Mesenchymal stem cell (in vitro differentiated cells and primary cell): ENCODE results near the gene KCNJ15.

Source experiments
- DNase-seq: peaks from one replicate; pipeline ENCODE4 v3.0.0-alpha.2; 2013
- H2AFZ ChIP-seq: one replicate; pipeline ENCODE4 v1.6.1; 2013; ENCODE audit warnings: low read depth, mild to moderate bottlenecking, control low read depth, inconsistent platforms, low read length, moderate library complexity
- H2AK5ac ChIP-seq: 2 replicates; pipeline ENCODE4 v1.6.1; 2013; ENCODE audit warnings: low read length, moderate library complexity, mild to moderate bottlenecking, inconsistent platforms; ENCODE audit not compliant: severe bottlenecking
- H2BK120ac ChIP-seq: one replicate; pipeline ENCODE4 v1.6.1; 2013; ENCODE audit warnings: low read depth, mild to moderate bottlenecking, inconsistent platforms, low read length, moderate library complexity
- H2BK12ac ChIP-seq, 2 experiments: one replicate each; pipeline ENCODE4 v1.6.1; 2013; ENCODE audit warnings: inconsistent platforms in 2 of 2, low read length in 2 of 2, mild to moderate bottlenecking in 2 of 2, moderate library complexity in 2 of 2, control low read depth in 1 of 2
- H2BK15ac ChIP-seq: one replicate; pipeline ENCODE4 v1.6.1; 2013; ENCODE audit warnings: mild to moderate bottlenecking, low read depth, inconsistent platforms; ENCODE audit not compliant: poor library complexity, severe bottlenecking
- H2BK5ac ChIP-seq: 2 replicates; pipeline ENCODE4 v1.6.1; 2013; ENCODE audit warnings: low read depth, mild to moderate bottlenecking, low read length, control low read depth, inconsistent platforms; ENCODE audit not compliant: poor library complexity, severe bottlenecking
- H3K14ac ChIP-seq, 2 experiments: one replicate each; pipeline ENCODE4 v1.6.1; 2013; ENCODE audit warnings: inconsistent platforms in 2 of 2, low read length in 2 of 2, control low read depth in 1 of 2, mild to moderate bottlenecking in 1 of 2, moderate library complexity in 1 of 2
- H3K18ac ChIP-seq, 2 experiments: one replicate each; pipeline ENCODE4 v1.6.1; 2013; ENCODE audit warnings: inconsistent platforms in 2 of 2, low read length in 2 of 2, control low read depth in 1 of 2, low read depth in 1 of 2, mild to moderate bottlenecking in 1 of 2
- H3K23ac ChIP-seq, 2 experiments: one replicate each; pipeline ENCODE4 v1.6.1; 2013; ENCODE audit warnings: inconsistent platforms in 2 of 2, low read length in 2 of 2, mild to moderate bottlenecking in 2 of 2, moderate library complexity in 2 of 2, control low read depth in 1 of 2
- H3K27ac ChIP-seq: 2 replicates; pipeline ENCODE4 v1.5.1; 2013; ENCODE audit warnings: mild to moderate bottlenecking, moderate library complexity, low read length, control low read depth, inconsistent platforms; ENCODE audit not compliant: poor library complexity, severe bottlenecking
- H3K27me3 ChIP-seq, 2 experiments: 2 replicates each; pipeline versions ENCODE4 v1.6.1 to v1.7.0; 2013; ENCODE audit warnings: low read length in 2 of 2, mild to moderate bottlenecking in 2 of 2, moderate library complexity in 2 of 2, control low read depth in 1 of 2, inconsistent platforms in 1 of 2; ENCODE audit not compliant: control insufficient read depth in 1 of 2, insufficient read depth in 1 of 2
- H3K36me3 ChIP-seq, 2 experiments: 2 replicates each; pipeline versions ENCODE4 v1.6.1 to v1.7.0; 2013; ENCODE audit warnings: low read length in 2 of 2, control low read depth in 1 of 2, inconsistent platforms in 1 of 2, low read depth in 1 of 2, mild to moderate bottlenecking in 1 of 2; ENCODE audit not compliant: insufficient read depth in 2 of 2, control insufficient read depth in 1 of 2
- H3K4ac ChIP-seq, 2 experiments: one replicate each; pipeline ENCODE4 v1.6.1; 2013; ENCODE audit warnings: inconsistent platforms in 2 of 2, low read length in 2 of 2, mild to moderate bottlenecking in 2 of 2, moderate library complexity in 2 of 2, control low read depth in 1 of 2, low read depth in 1 of 2
- H3K4me1 ChIP-seq: 2 replicates; pipeline ENCODE4 v1.6.1; 2013; ENCODE audit warnings: low read depth, low read length, control low read depth; ENCODE audit not compliant: control insufficient read depth, insufficient read depth
- H3K4me2 ChIP-seq: 2 replicates; pipeline ENCODE4 v1.6.1; 2013; ENCODE audit warnings: low read length, mild to moderate bottlenecking, inconsistent platforms; ENCODE audit not compliant: poor library complexity, severe bottlenecking
- H3K4me3 ChIP-seq, 2 experiments: 2 replicates each; pipeline versions ENCODE4 v1.5.1 to v1.7.0; 2013; ENCODE audit warnings: low read length in 2 of 2, mild to moderate bottlenecking in 2 of 2, control low read depth in 1 of 2, low read depth in 1 of 2; ENCODE audit not compliant: insufficient read depth in 1 of 2
- H3K79me1 ChIP-seq: replicated peaks from 2 replicates; pipeline ENCODE4 v1.6.1; 2013; ENCODE audit warnings: mild to moderate bottlenecking, control low read depth, low read length, inconsistent platforms; ENCODE audit not compliant: poor library complexity, severe bottlenecking
- H3K9ac ChIP-seq: 2 replicates; pipeline ENCODE4 v1.7.0; 2013; ENCODE audit warnings: mild to moderate bottlenecking, low read length, moderate library complexity
- H3K9me3 ChIP-seq: 2 replicates; pipeline ENCODE4 v1.7.0; 2013; ENCODE audit warnings: mild to moderate bottlenecking, low read length; ENCODE audit not compliant: control insufficient read depth
- H4K8ac ChIP-seq: one replicate; pipeline ENCODE4 v1.6.1; 2013; ENCODE audit warnings: inconsistent platforms, mild to moderate bottlenecking, low read length, moderate library complexity
- H4K91ac ChIP-seq: one replicate; pipeline ENCODE4 v1.6.1; 2013; ENCODE audit warnings: mild to moderate bottlenecking, low read length, inconsistent platforms
- WGBS: methylation state at CpG from one replicate; pipeline ENCODE4 v1.1.7; 2013; ENCODE audit warnings: mixed read lengths; 5-methylcytosine and 5-hydroxymethylcytosine counted together

KCNJ15 gene

GRCh38 chr21:38293765-38294164, 37.0 kb downstream of the KCNJ15 start:
- no peaks in the 10 kb centered on the region for H3K27me3 ChIP-seq
- peaks cover 17% of the 10 kb centered on the region for H3K4me1 ChIP-seq
- H4K8ac ChIP-seq, result no peak overlapping the region
- no peaks in the 10 kb centered on the region for H3K79me1 ChIP-seq
- peaks cover 0 to under 1% of the 10 kb centered on the region in 2 experiments for H3K36me3 ChIP-seq
- H3K4me2 ChIP-seq, result no peak overlapping the region
- peak overlapping the region; percentile 27 for H3K27ac ChIP-seq
- no peak overlapping the region for H3K9ac ChIP-seq
- peak overlapping the region; percentile 6 to 63 for H3K18ac ChIP-seq
- H2BK120ac ChIP-seq, result no peak overlapping the region
- H2BK5ac ChIP-seq, result peak overlapping the region; percentile 4
- H4K91ac ChIP-seq, result no peak overlapping the region
- H3K23ac ChIP-seq, result no peak overlapping the region
- peak overlapping the region in 1 of 2 experiments; percentile 49 for H3K14ac ChIP-seq
- H3K9me3 ChIP-seq, result no peaks in the 10 kb centered on the region
- H3K4ac ChIP-seq, result peak overlapping the region in 1 of 2 experiments; percentile 65
- peak overlapping the region; percentile 91 for H2AK5ac ChIP-seq
- DNase-seq, result no peak
- no peak overlapping the region for H3K4me3 ChIP-seq
- H2BK12ac ChIP-seq, result peak overlapping the region; percentile 72 to 89
- no peak overlapping the region for H2BK15ac ChIP-seq
- H2AFZ ChIP-seq, result no peak overlapping the region
- WGBS, result 69% methylated on average over 4 of the region's 5 CpGs

DNA sequence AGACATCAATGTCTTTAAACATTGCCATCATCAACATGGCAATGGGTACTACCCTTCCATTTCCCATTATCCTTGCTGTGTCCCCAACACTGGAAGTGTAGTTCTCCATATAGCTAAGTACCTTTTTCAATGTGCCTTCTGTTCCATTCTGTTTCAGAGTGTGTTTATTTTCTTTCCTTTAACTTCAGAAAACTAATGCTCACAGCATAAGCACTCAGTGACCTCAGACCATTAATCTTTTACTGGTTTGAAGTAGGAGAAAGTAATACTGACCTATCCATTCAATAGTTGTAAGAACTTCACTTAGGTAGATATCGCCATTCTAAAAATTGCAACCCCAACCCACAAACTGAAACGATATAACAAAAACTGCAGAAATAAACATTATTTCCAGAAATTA, 37.8 kb downstream of the KCNJ15 start:
- Histone ChIP-seq H3K14ac (no peak overlapping the region), H2BK12ac (no peak overlapping the region), H4K91ac (no peak overlapping the region), H3K4ac (no peak overlapping the region), H3K4me2 (no peak overlapping the region), H3K27ac (peak overlapping the region; percentile 78), H3K27me3 (no peaks in the 10 kb centered on the region), H2BK15ac (no peak overlapping the region), H3K4me1 (peaks cover 16% of the 10 kb centered on the region), H2AK5ac (peak overlapping the region; percentile 93), H3K4me3 (no peak overlapping the region), H2AFZ (no peak overlapping the region), H3K23ac (no peak overlapping the region), H2BK120ac (no peak overlapping the region), H4K8ac (no peak overlapping the region), H3K18ac (no peak overlapping the region), H3K9me3 (no peaks in the 10 kb centered on the region), H2BK5ac (no peak overlapping the region), H3K79me1 (peaks cover 5% of the 10 kb centered on the region), H3K36me3 (peaks cover 3 to 9% of the 10 kb centered on the region in 2 experiments), H3K9ac (peak overlapping the region; percentile 83)
- DNase-seq, result no peak
- WGBS, result no CpG with 5 or more reads among the region's 2 CpGs

DNA sequence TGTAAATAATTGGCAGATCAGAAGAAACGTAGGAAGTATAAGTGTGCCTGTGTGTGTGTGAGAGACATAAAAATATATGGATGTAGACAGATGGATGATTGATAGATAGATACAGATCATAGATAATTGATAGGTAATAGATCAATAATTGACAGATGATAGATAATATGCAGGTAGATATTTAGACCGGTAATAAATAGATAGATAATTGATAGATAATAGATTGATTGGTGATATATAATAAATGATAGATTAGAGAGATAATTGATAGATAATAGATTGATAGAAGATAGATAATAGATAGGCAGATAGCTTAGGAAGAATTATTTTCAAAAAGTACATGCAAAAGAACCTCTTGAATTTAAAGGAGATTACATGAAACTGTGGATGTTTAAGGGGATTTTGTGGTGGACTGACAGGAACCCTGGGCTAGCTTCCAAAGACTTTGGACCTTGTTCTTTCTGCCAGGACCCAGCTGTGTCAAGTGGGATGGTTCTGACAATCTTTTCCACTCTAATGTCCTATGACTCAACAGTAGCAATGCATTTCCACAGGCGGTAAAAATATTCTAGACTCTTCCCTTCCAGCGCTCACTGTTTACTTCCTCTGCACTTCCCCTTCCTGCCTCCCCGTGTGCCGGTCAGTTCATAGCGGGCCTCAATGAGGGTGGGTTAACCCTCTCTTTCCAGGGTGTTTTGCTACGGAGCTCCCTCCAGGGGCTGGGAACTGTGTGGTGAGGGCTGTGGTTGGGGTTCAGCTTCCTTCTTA, 39.4 kb downstream of the KCNJ15 start:
- H2BK12ac ChIP-seq, result peak overlapping the region in 1 of 2 experiments; percentile 78
- 27% methylated on average over 8 of the region's 8 CpGs for WGBS
- no peak overlapping the region for H3K4me2 ChIP-seq
- H3K4me3 ChIP-seq, result peak overlapping the region in 1 of 2 experiments; percentile 43
- H3K9ac ChIP-seq, result peak overlapping the region; percentile 83
- H3K27ac ChIP-seq, result peak overlapping the region; percentile 85
- H3K23ac ChIP-seq, result no peak overlapping the region
- peak overlapping the region; percentile 69 for H2BK5ac ChIP-seq
- H3K36me3 ChIP-seq, result peaks cover 3 to 25% of the 10 kb centered on the region in 2 experiments
- H3K4ac ChIP-seq, result peak overlapping the region; percentile 2 to 24
- peak; percentile 66 for DNase-seq
- peak overlapping the region in 1 of 2 experiments; percentile 90 for H3K18ac ChIP-seq
- H4K91ac ChIP-seq, result peak overlapping the region; percentile 77
- H3K79me1 ChIP-seq, result peaks cover 5% of the 10 kb centered on the region
- no peaks in the 10 kb centered on the region for H3K27me3 ChIP-seq
- H2BK15ac ChIP-seq, result peak overlapping the region; percentile 36
- no peak overlapping the region for H2BK120ac ChIP-seq
- H2AFZ ChIP-seq, result no peak overlapping the region
- H3K14ac ChIP-seq, result no peak overlapping the region
- peak overlapping the region; percentile 91 for H2AK5ac ChIP-seq
- H3K9me3 ChIP-seq, result no peaks in the 10 kb centered on the region
- peaks cover 14% of the 10 kb centered on the region for H3K4me1 ChIP-seq
- peak overlapping the region; percentile 58 for H4K8ac ChIP-seq

GRCh38 chr21:38297194-38297631, 40.4 kb downstream of the KCNJ15 start:
- peak overlapping the region; percentile 15 for H2BK15ac ChIP-seq
- peaks cover 6 to 33% of the 10 kb centered on the region in 2 experiments for H3K36me3 ChIP-seq
- peak overlapping the region; percentile 77 for H4K91ac ChIP-seq
- no peak overlapping the region for H3K23ac ChIP-seq
- no peak overlapping the region for H3K4me2 ChIP-seq
- H3K4me3 ChIP-seq, result peak overlapping the region in 1 of 2 experiments; percentile 43
- peak overlapping the region; percentile 85 for H3K27ac ChIP-seq
- H3K9ac ChIP-seq, result peak overlapping the region; percentile 83
- H3K27me3 ChIP-seq, result no peaks in the 10 kb centered on the region
- H2BK120ac ChIP-seq, result no peak overlapping the region
- peak overlapping the region in 1 of 2 experiments; percentile 51 for H2BK12ac ChIP-seq
- H3K14ac ChIP-seq, result no peak overlapping the region
- H3K9me3 ChIP-seq, result no peaks in the 10 kb centered on the region
- H3K4ac ChIP-seq, result peak overlapping the region; percentile 12 to 78
- 21% methylated on average over 3 of the region's 3 CpGs for WGBS
- H3K79me1 ChIP-seq, result peaks cover 5% of the 10 kb centered on the region
- no peak overlapping the region for H2AFZ ChIP-seq
- peak; percentile 82 for DNase-seq
- H2AK5ac ChIP-seq, result peak overlapping the region; percentile 91
- H2BK5ac ChIP-seq, result peak overlapping the region; percentile 21
- peaks cover 15% of the 10 kb centered on the region for H3K4me1 ChIP-seq
- H4K8ac ChIP-seq, result peak overlapping the region; percentile 58
- H3K18ac ChIP-seq, result peak overlapping the region; percentile 59 to 60
